GM18502 (cell line): ENCODE data around the gene LIN28B.
A peak's percentile ranks its signal among the peaks of the same experiment; 100 is the strongest.
"Not testable (repeated sequence)": the region's sequence is repeated elsewhere in the genome, so short reads cannot be mapped to it uniquely, and the experiment has no call there.

Experiments
- ATAC-seq: cut with Tn5 transposase; IDR thresholded peaks from one replicate; pipeline ENCODE4 v1.9.1; 2021; ENCODE audit warnings: mild to moderate bottlenecking; ENCODE audit not compliant: unreplicated experiment, poor library complexity

The LIN28B gene

GRCh38 chr6:104956731-104957294 lies at the start of gene LIN28B:
Gene LIN28B (plus strand): TSS chr6:104957107. CDS start chr6:104957251, 144 bp downstream.
- no peak for ATAC-seq

DNA sequence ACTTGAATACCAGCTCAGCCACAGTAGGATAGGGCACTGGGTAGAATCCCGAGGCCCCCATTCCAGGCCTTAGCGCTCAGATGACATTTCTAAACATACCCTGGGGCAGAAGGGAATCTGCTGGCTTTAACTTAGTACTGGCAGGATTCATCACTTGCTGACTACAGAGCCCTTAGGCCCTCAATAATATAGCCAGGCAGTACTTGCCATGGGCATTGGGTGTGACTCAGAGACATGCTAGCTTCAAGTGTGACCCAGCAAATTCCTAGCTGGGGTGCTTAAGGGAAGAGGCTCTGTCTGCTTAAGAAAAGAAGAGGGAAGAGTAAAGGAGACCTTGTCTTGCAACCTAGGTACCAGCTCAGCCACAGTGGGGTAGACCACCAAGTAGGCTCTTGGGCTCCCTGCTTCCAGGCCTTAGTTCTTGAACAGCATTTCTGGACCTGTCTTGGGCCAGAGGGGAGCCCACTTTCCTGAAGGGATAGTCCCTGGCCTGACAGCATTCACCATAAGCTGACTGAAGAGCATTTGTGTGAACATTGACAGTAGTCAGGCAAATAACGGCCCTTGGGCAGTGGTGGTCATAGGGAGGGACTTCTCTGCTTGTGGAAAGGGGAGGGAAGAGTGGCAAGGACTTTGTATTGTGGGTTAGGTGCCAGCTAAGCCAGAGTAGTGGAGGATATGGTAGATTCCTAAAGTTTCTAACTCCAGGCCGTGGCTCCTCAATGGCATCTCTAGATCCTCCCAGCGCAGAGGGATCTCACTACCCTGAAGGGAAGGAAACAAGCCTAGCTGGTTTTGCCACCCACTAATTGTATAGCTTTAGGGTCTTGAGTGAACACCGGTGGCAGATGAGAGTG lies 48.6 kb upstream of the LIN28B start:
- ATAC-seq, result no peak

DNA sequence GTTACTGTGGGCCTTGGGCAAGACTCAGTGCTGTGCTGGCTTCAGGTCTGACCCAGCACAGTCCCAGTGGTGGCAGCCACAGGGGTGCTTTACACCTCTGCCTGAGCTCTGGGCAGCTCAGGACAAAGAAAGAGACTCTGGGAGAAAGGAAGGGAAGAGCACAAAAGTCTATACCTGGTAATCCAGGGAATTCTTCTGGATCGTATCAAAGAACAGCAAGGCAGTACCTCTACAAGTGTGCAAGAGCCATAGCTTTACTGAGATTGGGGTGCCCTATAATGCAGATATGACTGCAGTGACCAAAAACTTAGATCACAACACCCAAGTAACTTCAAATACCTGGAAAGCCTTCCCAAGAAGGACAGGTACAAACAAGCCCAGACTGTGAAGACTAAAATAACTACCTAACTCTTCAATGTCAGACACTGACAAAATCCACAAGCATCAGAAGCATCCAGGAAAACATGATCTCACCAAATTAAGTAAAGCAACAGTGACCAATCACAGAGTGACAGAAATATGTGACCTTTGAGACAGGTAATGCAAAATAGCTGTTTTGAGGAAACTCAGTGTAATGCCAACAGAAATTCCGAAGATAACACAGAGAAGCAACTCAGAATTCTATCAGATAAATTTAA lies 47.9 kb upstream of the LIN28B start:
- no peak for ATAC-seq

- ATAC-seq, result no peak
These were observed 35.0 kb upstream of the LIN28B start for GRCh38 chr6:104921896-104922295.

DNA sequence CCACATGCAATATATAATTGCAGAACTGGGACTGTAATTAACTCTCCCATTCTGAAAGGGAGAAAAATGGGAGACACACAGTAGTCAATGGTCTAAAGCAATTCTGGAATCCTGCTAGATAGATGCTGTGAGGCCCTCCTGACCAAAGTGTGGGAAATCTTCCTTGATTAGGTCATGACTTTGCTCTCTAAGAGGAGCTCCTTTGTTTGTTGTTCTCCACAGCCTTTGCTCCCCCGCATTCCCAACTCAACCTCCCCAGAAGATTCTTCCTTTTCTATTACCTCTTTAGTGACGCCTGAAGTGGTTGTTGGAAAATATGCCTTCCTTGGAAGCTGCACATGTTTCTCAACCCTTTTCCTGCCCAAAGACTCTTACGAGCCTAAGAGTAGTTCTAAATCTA lies 28.8 kb upstream of the LIN28B start:
- no peak for ATAC-seq

DNA sequence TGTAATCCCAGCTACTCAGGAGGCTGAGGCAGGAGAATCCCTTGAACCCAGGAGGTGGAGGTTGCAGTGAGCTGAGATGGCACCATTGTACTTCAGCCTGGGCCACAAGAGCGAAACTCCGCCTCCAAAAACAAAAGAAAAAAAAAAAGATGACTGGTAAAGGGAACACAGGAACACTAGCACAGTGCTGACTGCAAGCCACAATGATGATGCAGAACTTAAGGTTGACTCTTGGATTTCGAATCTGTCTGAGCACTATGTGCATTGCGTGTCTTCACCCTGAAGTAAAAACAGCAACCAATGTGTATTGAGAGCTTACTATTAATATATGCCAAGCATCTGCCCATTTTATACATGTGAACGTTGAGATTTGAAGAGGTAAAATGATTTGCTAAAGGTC lies 27.6 kb upstream of the LIN28B start:
- no peak for ATAC-seq

- ATAC-seq, result no peak
These were observed 26.0 kb upstream of the LIN28B start for GRCh38 chr6:104930939-104931338.

GRCh38 chr6:104936766-104937535 lies 20.0 kb upstream of the LIN28B start:
- ATAC-seq, result no peak

DNA sequence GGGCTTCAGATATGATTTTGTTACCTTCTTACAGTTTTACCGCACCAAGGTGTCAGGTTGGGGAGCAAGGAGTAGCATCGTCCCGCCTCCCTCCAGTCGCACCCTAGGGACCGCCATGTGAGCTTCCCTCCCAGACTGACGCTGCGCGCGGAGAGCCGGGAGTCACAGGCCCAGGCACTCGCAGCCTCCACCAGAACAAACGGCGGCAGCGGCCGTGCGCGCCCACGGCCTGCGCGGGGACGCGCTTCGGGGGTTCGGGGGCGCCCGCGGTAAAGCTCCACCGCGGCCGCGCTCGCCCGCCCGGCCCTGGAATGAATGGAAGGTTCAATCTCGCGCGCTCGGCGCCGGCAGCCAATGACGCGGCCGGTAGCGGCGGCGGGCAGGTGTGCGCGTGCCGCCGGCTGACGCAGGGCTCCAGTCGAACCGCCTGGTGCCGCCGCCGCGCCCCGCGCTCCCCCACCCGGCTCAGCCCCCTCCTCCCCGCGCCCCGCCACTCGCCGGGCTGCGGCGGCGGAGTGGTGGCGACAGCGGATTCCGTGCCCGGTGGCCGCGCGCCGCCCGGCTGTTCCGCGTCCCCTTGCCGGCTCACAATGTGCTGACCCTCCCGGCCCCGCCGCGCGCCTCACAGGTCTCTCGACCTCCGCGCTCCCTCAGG lies 16.5 kb upstream of the LIN28B start:
- no peak for ATAC-seq

- peak; percentile 89 for ATAC-seq
These were observed 15.8 kb upstream of the LIN28B start for GRCh38 chr6:104940893-104941728.

- ATAC-seq, result peak; percentile 4
These were observed 15.2 kb upstream of the LIN28B start for GRCh38 chr6:104941729-104942091.

- ATAC-seq, result no peak
These were observed 13.1 kb upstream of the LIN28B start for GRCh38 chr6:104943781-104944180.

DNA sequence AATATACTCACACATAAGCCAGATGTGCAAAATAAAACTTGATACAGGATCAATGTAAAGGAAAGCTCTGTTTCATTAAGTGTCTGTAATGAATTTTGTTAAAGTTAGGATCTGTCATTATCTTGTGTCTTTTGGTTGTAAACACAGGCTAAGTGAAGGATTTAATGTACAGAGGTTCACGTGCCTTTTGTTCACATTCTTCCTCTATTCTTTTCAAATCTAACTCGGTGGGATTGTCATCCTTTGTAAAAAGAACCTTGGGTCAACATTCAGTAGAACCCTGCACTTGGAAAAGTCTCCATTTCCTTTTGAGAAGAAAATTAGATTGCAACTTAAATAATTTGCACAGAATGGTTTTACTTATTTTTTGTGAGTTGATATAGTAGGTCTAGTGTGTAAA lies 7.7 kb upstream of the LIN28B start:
- no peak for ATAC-seq

DNA sequence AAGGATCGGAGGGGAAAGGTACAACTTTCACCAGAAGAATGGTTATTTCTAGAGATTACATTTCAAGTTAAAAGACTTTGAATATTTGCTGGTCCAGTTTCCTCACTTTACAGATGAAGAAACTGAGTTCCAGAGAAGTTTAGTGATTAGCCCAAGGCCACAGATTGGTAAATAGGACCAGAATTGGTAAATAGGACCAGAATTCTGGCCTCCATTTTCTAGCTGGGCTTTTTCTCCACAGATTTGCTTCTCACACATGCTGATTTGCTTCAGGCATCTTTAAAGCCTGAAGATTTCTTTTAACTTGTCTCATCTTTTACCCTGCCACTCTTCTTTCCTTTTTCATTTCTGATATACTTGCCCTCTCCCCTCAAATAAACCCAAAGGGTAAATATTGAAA lies 5.2 kb upstream of the LIN28B start:
- ATAC-seq, result no peak

DNA sequence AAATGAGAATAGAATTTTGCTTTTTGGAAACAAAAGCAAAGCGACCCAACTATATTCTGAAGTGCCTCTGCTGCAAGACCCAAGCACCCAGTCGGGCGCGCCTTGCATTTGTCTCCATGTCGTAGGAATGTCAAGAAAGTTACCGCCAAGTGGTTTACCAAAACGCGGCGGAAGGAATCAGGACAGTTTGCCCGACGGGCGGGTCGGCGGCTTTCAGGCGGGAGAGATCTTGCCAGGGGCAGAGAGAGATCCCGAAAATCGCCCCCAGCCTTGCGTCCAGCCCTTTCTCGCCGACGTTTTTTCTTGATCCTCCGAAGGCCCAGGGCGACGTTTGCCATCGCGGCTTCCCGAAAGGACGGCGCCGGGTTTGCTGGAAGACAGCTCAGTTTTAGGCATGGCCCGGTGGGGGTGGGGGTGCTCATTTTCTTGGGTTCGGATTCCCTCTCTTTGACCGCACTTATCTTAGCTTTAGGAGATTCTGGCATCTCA lies 4.0 kb upstream of the LIN28B start:
- no peak for ATAC-seq

GRCh38 chr6:104953400-104954189 lies 3.3 kb upstream of the LIN28B start:
- ATAC-seq, result not testable (repeated sequence)

GRCh38 chr6:104954190-104954797 lies 2.6 kb upstream of the LIN28B start:
- no peak for ATAC-seq

DNA sequence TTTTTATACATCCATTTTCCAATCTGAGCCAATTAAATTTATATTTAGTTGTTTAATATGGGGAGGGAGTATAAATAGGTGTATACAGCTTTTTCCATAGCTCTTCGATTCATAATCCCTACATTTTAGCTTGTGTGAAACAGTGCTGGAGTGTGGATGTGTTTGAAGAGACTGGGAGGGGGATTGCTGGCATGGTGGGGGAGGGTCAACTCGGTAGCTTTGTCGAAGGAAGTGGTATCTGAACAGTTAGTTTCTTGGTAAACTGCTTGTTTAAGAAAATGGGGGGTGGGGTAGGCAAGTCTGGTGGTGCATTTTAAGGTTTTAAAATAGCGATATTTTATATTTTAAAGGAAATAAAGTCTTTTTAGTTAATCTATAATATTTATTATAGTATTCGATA lies 1.4 kb upstream of the LIN28B start:
- ATAC-seq, result no peak
